Caco-2 (cell line): ENCODE measurements around the gene TREH. TPM values are rescaled to one million over a fixed set of nuclear protein-coding genes. Genes with fewer than 3 reads are reported as not detected.
"Not testable (repeated sequence)": the region's sequence is repeated elsewhere in the genome, so short reads cannot be mapped to it uniquely, and the experiment has no call there.

Experiments
- Bru-seq: library from RNA; stranded (reverse); fragments of 400-500 nt; gene quantifications from one replicate; lab custom pipeline; 2021; lab: Mats Ljungman, UMichigan
- BruChase-seq, 2 experiments: library from RNA; stranded (reverse); fragments of 400-500 nt; gene quantifications; one replicate each; lab custom pipeline; 2021; lab: Mats Ljungman, UMichigan
- BruUV-seq: library from RNA; stranded (reverse); fragments of 400-500 nt; replicated peaks from 2 replicates; lab custom pipeline; 2021; lab: Mats Ljungman, UMichigan
- CTCF ChIA-PET: fragments of 300-600 bp; sonication (Branson Sonifier 250); formaldehyde crosslinking; loops from one replicate; lab custom pipeline; 2022; ENCODE audit warnings: antibody characterized with exemption; lab: Charles Lee
- POLR2A ChIA-PET: fragments of 300-600 bp; sonication (Branson Sonifier 250); formaldehyde crosslinking; loops from one replicate; lab custom pipeline; 2022; ENCODE audit warnings: antibody characterized with exemption; lab: Charles Lee
- DNase-seq, 2 experiments: peaks; one replicate each; pipeline versions ENCODE4 v3.0.0 to v3.0.0-alpha.2; 2020 to 2022
- H3K27me3 ChIP-seq: replicated peaks from 2 replicates; pipeline ENCODE4 v1.6.0; 2011; ENCODE audit warnings: low read length; ENCODE audit not compliant: control insufficient read depth, insufficient read depth
- H3K36me3 ChIP-seq: 2 replicates; pipeline ENCODE4 v1.5.1; 2011; ENCODE audit warnings: low read length; ENCODE audit not compliant: control insufficient read depth, insufficient read depth
- H3K4me1 ChIP-seq: fragments of 250-450 bp; sonication (Bioruptor Pico); 2 replicates; pipeline ENCODE4 v1.5.1; 2020; ENCODE audit warnings: mild to moderate bottlenecking
- H3K4me3 ChIP-seq: 2 replicates; pipeline ENCODE4 v1.5.1; 2011; ENCODE audit warnings: low read depth, mild to moderate bottlenecking, control low read depth, low read length
- H3K9me3 ChIP-seq: fragments of 250-450 bp; sonication (Bioruptor Pico); 2 replicates; pipeline ENCODE4 v1.5.1; 2020; ENCODE audit warnings: mild to moderate bottlenecking, moderate library complexity
- H3K27ac Mint-ChIP-seq: one replicate; pipeline ENCODE4 v1.8.0; 2022; ENCODE audit warnings: mixed read lengths; ENCODE audit not compliant: unreplicated experiment
- H3K27me3 Mint-ChIP-seq: one replicate; pipeline ENCODE4 v1.8.0; 2022; ENCODE audit warnings: mixed read lengths; ENCODE audit not compliant: insufficient read depth, unreplicated experiment
- H3K36me3 Mint-ChIP-seq: one replicate; pipeline ENCODE4 v1.8.0; 2022; ENCODE audit warnings: mild to moderate bottlenecking, mixed read lengths; ENCODE audit not compliant: insufficient read depth, unreplicated experiment
- H3K4me1 Mint-ChIP-seq: one replicate; pipeline ENCODE4 v1.8.0; 2022; ENCODE audit warnings: low read depth, mixed read lengths; ENCODE audit not compliant: unreplicated experiment
- H3K4me3 Mint-ChIP-seq: one replicate; pipeline ENCODE4 v1.8.0; 2022; ENCODE audit warnings: mild to moderate bottlenecking, moderate library complexity, mixed read lengths; ENCODE audit not compliant: unreplicated experiment
- H3K9me3 Mint-ChIP-seq: one replicate; pipeline ENCODE4 v1.8.0; 2022; ENCODE audit warnings: mixed read lengths; ENCODE audit not compliant: unreplicated experiment
- CTCF ChIP-seq, 2 experiments: fragments of 200-600 bp in 1 of 2; IDR thresholded peaks; 1 replicate in 1 of 2; 2 replicates in 1 of 2; pipeline versions ENCODE4 v1.5.1 to v1.8.0; 2011 to 2022; ENCODE audit warnings: antibody characterized with exemption in 1 of 2, control low read depth in 1 of 2, inconsistent platforms in 1 of 2, low read depth in 1 of 2, low read length in 1 of 2, mild to moderate bottlenecking in 1 of 2, moderate library complexity in 1 of 2; ENCODE audit not compliant: insufficient read depth in 1 of 2, severe bottlenecking in 1 of 2, unreplicated experiment in 1 of 2
- intact Hi-C: fragments of 100-400 bp; cut with micrococcal nuclease; formaldehyde crosslinking; loops from one replicate; pipeline ENCODE4 v1.10.0; 2022; ENCODE audit not compliant: unreplicated experiment
- long read RNA-seq: library from polyadenylated mRNA; stranded (forward); transcript quantifications from one replicate; pipeline ENCODE4 v2.0.0, GENCODE V29; 2022
- total RNA-seq: library from RNA; stranded (reverse); gene quantifications from 2 replicates; pipeline ENCODE4 v1.2.3, GENCODE V29; 2022

TREH gene
- total RNA-seq (not detected in 2 replicates), Bru-seq, nascent RNA (percentile 12 among the genes with signal in this experiment), BruChase-seq, experiment 1, labeled RNA remaining after a 2-hour chase (percentile 9 among the genes with signal in this experiment), BruChase-seq, experiment 2, labeled RNA remaining after a 6-hour chase (percentile 10 among the genes with signal in this experiment)
- long read RNA-seq: 0 reads

DNA sequence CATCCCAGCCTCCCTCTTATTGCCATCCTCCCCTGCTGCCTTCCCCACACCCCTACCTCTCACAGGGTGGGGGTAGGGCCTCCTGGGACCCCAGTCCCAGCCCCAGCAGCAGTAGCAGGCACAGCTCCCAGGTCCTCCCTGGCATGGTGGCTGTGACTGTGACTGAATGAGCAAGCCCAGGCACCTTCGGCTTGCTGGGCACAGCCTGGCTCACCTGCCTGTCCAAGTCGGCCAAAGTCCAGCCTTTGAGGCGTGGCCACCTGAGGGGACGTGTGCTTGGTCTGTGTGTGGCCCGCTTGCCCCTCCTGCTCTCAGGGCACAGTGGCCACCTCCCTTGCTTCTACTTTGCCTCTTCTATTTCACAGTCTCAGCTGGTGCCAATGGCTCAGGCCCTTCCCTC is at the start of gene TREH:
TSS of gene TREH (minus strand) at position 168 of the 400 bp plus-strand sequence. CDS start at position 145, 23 bp downstream.
- Histone ChIP-seq H3K9me3 (peaks cover 22% of the 10 kb centered on the region), H3K27me3 (no peaks in the 10 kb centered on the region), H3K4me1 (peaks cover 13% of the 10 kb centered on the region), H3K36me3 (no peaks in the 10 kb centered on the region), H3K4me3 (no peak within 1 kb of the TSS)
- CTCF ChIA-PET: interaction anchor here (1.6 kb wide), 1 partner anchor 21 kb away, joined by 4 read pairs; no protein-coding TSS in a partner anchor
- Mint-ChIP-seq H3K4me1 (peaks cover 14% of the 10 kb centered on the region), H3K4me3 (no peak within 1 kb of the TSS), H3K36me3 (no peaks in the 10 kb centered on the region), H3K9me3 (no peaks in the 10 kb centered on the region), H3K27ac (no peak within 1 kb of the TSS), H3K27me3 (no peaks in the 10 kb centered on the region)
- TF ChIP-seq CTCF (IDR thresholded peaks at IDR 0.05; ENCODE audit: insufficient read depth in 1 of 2, low read depth in 1 of 2, low read length in 1 of 2, severe bottlenecking in 1 of 2, unreplicated experiment in 1 of 2): no peak
- POLR2A ChIA-PET: no interaction called here
- BruUV-seq: no TSS peak
- intact Hi-C loops: no loop called here
- peak in 1 of 2 experiments; percentile 53 for DNase-seq

DNA sequence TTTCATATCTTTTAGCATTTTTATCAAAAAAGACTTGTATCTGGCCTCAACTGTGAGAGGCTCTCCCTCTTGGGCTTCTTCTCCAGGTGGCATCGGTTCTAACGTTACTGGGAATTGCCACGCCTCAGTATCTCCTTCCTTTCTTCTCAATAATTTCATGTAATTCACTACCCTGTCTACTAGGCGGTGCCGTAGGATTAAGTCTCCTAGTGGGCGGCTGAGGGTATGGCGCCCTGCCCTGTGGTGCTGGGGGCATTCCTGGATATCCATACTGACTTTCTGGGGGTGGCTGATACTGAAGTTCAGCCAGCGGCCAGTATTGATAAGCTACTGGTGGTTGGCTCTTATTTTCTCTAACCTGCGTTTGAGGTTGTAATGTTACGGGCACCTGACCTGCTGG is 48.7 kb upstream of the TREH start:
- H3K36me3 Mint-ChIP-seq, H3K36me3 ChIP-seq, H3K27me3 Mint-ChIP-seq, H3K4me3 Mint-ChIP-seq, CTCF ChIA-PET, H3K27me3 ChIP-seq, POLR2A ChIA-PET, BruUV-seq, intact Hi-C loops, H3K4me3 ChIP-seq, H3K27ac Mint-ChIP-seq, H3K9me3 ChIP-seq: not testable (repeated sequence)
- H3K4me1 ChIP-seq: peaks cover 13% of the 10 kb centered on the region
- peak; percentile 16 to 50 for TF ChIP-seq CTCF (IDR thresholded peaks at IDR 0.05; ENCODE audit: insufficient read depth in 1 of 2, low read depth in 1 of 2, low read length in 1 of 2, severe bottlenecking in 1 of 2, unreplicated experiment in 1 of 2)
- DNase-seq: peak in 1 of 2 experiments; percentile 35
- peaks cover 20% of the 10 kb centered on the region for H3K9me3 Mint-ChIP-seq
- H3K4me1 Mint-ChIP-seq: peaks cover 10% of the 10 kb centered on the region

- H3K27ac Mint-ChIP-seq: not testable (repeated sequence)
- H3K4me1 Mint-ChIP-seq: peaks cover 10% of the 10 kb centered on the region
These were observed 48.2 kb upstream of the TREH start for GRCh38 chr11:118727721-118728066.

DNA sequence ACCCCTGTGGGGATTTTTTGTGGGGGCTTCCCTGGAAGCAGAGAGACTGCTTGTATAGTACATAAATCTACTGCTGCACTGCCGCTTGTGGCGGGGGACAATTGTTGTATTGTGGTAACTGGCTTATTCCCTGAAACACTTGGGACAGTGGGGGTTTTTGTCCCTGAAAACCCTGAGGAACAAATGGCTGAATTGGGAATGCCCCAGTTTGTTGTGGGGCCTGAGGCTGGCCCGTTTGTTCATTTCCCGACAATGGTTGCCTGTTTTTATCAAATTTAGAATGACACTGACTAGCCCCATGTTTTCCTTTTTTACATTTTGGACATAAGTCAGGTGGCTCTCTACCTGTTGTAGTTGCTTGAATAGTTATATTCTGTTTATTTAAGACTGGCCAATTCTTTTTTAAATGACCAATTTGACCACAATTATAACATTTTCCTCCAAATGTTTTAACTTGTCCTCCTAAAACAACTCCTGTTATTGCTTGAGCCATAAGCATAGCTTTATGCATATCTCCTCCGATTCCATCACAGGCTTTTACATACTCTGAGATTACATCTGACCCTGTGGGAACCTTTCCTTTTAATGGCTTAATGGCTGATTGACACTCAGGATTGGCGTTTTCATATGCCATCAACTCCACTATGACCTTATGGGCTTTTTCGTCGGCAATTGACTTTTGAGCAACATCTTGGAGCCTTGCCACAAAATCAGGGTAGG is 47.7 kb upstream of the TREH start:
- intact Hi-C loops, POLR2A ChIA-PET: not testable (repeated sequence)

More at GRCh38 chr11:118727721-118728066, 48.2 kb upstream of the TREH start:
- BruUV-seq, intact Hi-C loops, H3K4me3 ChIP-seq, H3K4me3 Mint-ChIP-seq, DNase-seq, CTCF ChIA-PET, H3K27me3 ChIP-seq, H3K9me3 ChIP-seq, POLR2A ChIA-PET, H3K36me3 Mint-ChIP-seq, H3K27me3 Mint-ChIP-seq, H3K36me3 ChIP-seq: not testable (repeated sequence)
- H3K4me1 ChIP-seq: peaks cover 13% of the 10 kb centered on the region
- H3K9me3 Mint-ChIP-seq: peaks cover 20% of the 10 kb centered on the region

GRCh38 chr11:118721478-118722015 is 42.1 kb upstream of the TREH start:
- H3K4me3 ChIP-seq, H3K27ac Mint-ChIP-seq, H3K36me3 Mint-ChIP-seq, H3K27me3 ChIP-seq, H3K4me3 Mint-ChIP-seq, H3K36me3 ChIP-seq, BruUV-seq, CTCF ChIA-PET, POLR2A ChIA-PET, H3K9me3 Mint-ChIP-seq, DNase-seq, H3K27me3 Mint-ChIP-seq, H3K9me3 ChIP-seq, intact Hi-C loops: not testable (repeated sequence)
- peaks cover 24% of the 10 kb centered on the region for H3K4me1 ChIP-seq
- peaks cover 43% of the 10 kb centered on the region for H3K4me1 Mint-ChIP-seq

More for the DNA sequence above, 47.7 kb upstream of the TREH start:
- Mint-ChIP-seq H3K4me1 (peaks cover 10% of the 10 kb centered on the region), H3K9me3 (peaks cover 20% of the 10 kb centered on the region)
- H3K4me3 Mint-ChIP-seq, H3K36me3 Mint-ChIP-seq, DNase-seq, H3K36me3 ChIP-seq, H3K27me3 Mint-ChIP-seq, CTCF ChIA-PET, H3K4me3 ChIP-seq, H3K27ac Mint-ChIP-seq, H3K27me3 ChIP-seq, H3K9me3 ChIP-seq, BruUV-seq: not testable (repeated sequence)
- peaks cover 13% of the 10 kb centered on the region for H3K4me1 ChIP-seq
